Measurements from ENCODE around the gene ZNF638.
"Not testable (repeated sequence)": the region's sequence is repeated elsewhere in the genome, so short reads cannot be mapped to it uniquely, and the experiment has no call there.

The ZNF638 gene

DNA sequence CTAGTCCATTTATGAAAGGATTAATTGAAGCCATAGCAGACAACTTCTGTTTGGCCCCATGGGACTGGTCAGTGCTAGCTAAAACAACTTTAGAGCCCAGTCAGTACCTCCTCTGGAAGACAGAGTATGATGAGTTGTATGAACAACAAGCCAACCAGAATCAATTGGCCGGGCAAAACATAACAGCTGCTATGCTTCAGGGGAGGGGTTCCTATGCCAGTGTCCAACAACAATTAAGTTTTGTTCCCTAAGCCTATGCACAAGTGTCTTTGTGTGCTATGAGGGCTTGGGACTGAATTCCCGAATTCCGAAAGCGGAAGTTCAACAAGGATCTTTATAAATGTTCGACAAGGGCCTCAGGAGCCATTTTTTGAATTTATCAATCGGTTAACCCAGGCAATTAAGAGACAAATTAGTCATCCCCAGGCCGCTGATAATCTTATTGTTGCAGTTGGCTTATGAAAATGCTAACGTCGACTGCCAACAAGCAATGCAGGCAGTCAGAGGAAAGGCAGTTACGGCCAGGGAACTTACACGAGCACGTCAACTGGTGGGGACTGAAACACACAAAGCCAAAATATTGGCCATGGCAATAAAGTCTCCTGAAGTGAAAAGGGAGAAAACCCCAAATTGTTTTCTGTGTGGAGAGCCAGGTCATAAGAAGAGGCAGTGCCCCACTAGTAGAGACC, 57.9 kb downstream of the ZNF638 start:
- peaks cover 14% of the 10 kb centered on the region for H3K36me3 ChIP-seq

DNA sequence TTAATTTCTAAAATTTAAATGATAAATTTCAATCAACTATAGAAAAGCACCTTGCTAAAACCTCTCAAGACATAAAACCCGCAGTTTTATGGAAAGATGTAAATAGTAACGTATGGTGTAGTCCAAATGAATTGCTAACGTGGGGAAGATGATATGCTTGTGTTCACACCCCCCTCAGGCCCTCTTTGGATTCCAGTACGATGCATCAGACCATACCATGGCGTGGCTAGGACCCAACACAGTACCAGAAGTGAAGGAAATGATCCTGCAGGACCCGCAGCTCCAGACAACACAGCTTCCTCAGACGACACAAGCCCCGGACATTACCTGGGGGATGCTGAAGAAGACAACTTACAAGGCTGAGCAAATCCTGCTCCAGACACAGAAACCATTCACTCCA, 61.6 kb downstream of the ZNF638 start:
- Histone ChIP-seq H3K4me1 (no peaks in the 10 kb centered on the region), H3K27me3 (no peaks in the 10 kb centered on the region), H3K9me3 (no peaks in the 10 kb centered on the region), H3K36me3 (peaks cover 17% of the 10 kb centered on the region), H3K4me3 (ENCODE audit: low read depth, low read length) (no peak overlapping the region)
- TF ChIP-seq CTCF (IDR thresholded peaks at IDR 0.05; ENCODE audit: low read depth, low read length) = no peak
- no peak for DNase-seq

More for the DNA sequence above, 57.9 kb downstream of the ZNF638 start:
- Histone ChIP-seq H3K27me3 (no peaks in the 10 kb centered on the region), H3K4me1 (no peaks in the 10 kb centered on the region), H3K4me3 (ENCODE audit: low read depth, low read length) (no peak overlapping the region), H3K9me3 (no peaks in the 10 kb centered on the region)
- no peak for TF ChIP-seq CTCF (IDR thresholded peaks at IDR 0.05; ENCODE audit: low read depth, low read length)
- DNase-seq = no peak

GRCh38 chr2:71395471-71395870, 63.9 kb downstream of the ZNF638 start:
- no peaks in the 10 kb centered on the region for H3K4me1 ChIP-seq
- H3K4me3 ChIP-seq (ENCODE audit: low read depth, low read length) = no peak overlapping the region
- DNase-seq = no peak
- no peaks in the 10 kb centered on the region for H3K9me3 ChIP-seq
- TF ChIP-seq CTCF (IDR thresholded peaks at IDR 0.05; ENCODE audit: low read depth, low read length) = no peak
- H3K36me3 ChIP-seq = peaks cover 13% of the 10 kb centered on the region
- no peaks in the 10 kb centered on the region for H3K27me3 ChIP-seq

- Histone ChIP-seq H3K36me3 (no peaks in the 10 kb centered on the region; the same call in 1 of the 2 replicates), H3K27me3 (no peaks in the 10 kb centered on the region), H3K9me3 (no peaks in the 10 kb centered on the region)
These were observed 70.8 kb downstream of the ZNF638 start for GRCh38 chr2:71402427-71402826.

GRCh38 chr2:71409611-71410010, 78.0 kb downstream of the ZNF638 start:
- DNase-seq = no peak
- Histone ChIP-seq H3K27me3 (no peaks in the 10 kb centered on the region), H3K4me1 (no peaks in the 10 kb centered on the region), H3K36me3 (no peaks in the 10 kb centered on the region), H3K4me3 (ENCODE audit: low read depth, low read length) (no peak overlapping the region), H3K9me3 (no peaks in the 10 kb centered on the region)
- TF ChIP-seq CTCF (IDR thresholded peaks at IDR 0.05; ENCODE audit: low read depth, low read length) = no peak

More at GRCh38 chr2:71402427-71402826, 70.8 kb downstream of the ZNF638 start:
- H3K4me1 ChIP-seq = no peaks in the 10 kb centered on the region
- TF ChIP-seq CTCF (IDR thresholded peaks at IDR 0.05; ENCODE audit: low read depth, low read length) = no peak
- no peak overlapping the region for H3K4me3 ChIP-seq (ENCODE audit: low read depth, low read length)
- no peak for DNase-seq

GRCh38 chr2:71410696-71411095, 79.1 kb downstream of the ZNF638 start:
- Histone ChIP-seq H3K36me3 (no peaks in the 10 kb centered on the region), H3K4me1 (no peaks in the 10 kb centered on the region), H3K4me3 (ENCODE audit: low read depth, low read length) (no peak overlapping the region), H3K27me3 (no peaks in the 10 kb centered on the region), H3K9me3 (no peaks in the 10 kb centered on the region)
- DNase-seq = no peak
- TF ChIP-seq CTCF (IDR thresholded peaks at IDR 0.05; ENCODE audit: low read depth, low read length) = no peak

GRCh38 chr2:71416866-71417265, 85.3 kb downstream of the ZNF638 start:
- DNase-seq; H3K36me3 ChIP-seq; H3K27me3 ChIP-seq; H3K9me3 ChIP-seq; H3K4me1 ChIP-seq; H3K4me3 ChIP-seq (ENCODE audit: low read depth, low read length): not testable (repeated sequence)

All from BE2C (cell line).